ENCODE data around the gene PGBD5.

Gene PGBD5

GRCh38 chr1:230301822-230302221, 124.3 kb downstream of the PGBD5 start:
- H3K36me3 ChIP-seq (ENCODE audit: control insufficient read depth in 5 of 5, insufficient read depth in 5 of 5, low read length in 5 of 5): no peaks in the 10 kb centered on the region
- H3K4me1 ChIP-seq (ENCODE audit: control insufficient read depth in 5 of 5, insufficient read depth in 5 of 5, low read length in 5 of 5): peaks cover 0 to 16% (median 8%) of the 10 kb centered on the region in 5 donors
- H3K4me3 ChIP-seq (ENCODE audit: low read depth in 1 of 5, low read length in 5 of 5): no peak overlapping the region
- H3K27me3 ChIP-seq (ENCODE audit: control insufficient read depth in 5 of 5, insufficient read depth in 4 of 5, low read length in 5 of 5): no peaks in the 10 kb centered on the region
- no peak overlapping the region for H3K9ac ChIP-seq (ENCODE audit: low read length in 5 of 5)
- no peaks in the 10 kb centered on the region for H3K9me3 ChIP-seq (ENCODE audit: control insufficient read depth in 5 of 5, low read length in 5 of 5)
- no peak overlapping the region for H3K27ac ChIP-seq (ENCODE audit: low read depth, low read length)

GRCh38 chr1:230301322-230301721, 124.8 kb downstream of the PGBD5 start:
- peaks cover 0 to 16% (median 8%) of the 10 kb centered on the region in 5 donors for H3K4me1 ChIP-seq (ENCODE audit: control insufficient read depth in 5 of 5, insufficient read depth in 5 of 5, low read length in 5 of 5)
- no peak overlapping the region for H3K27ac ChIP-seq (ENCODE audit: low read depth, low read length)
- no peak overlapping the region for H3K4me3 ChIP-seq (ENCODE audit: low read depth in 1 of 5, low read length in 5 of 5)
- no peaks in the 10 kb centered on the region for H3K9me3 ChIP-seq (ENCODE audit: control insufficient read depth in 5 of 5, low read length in 5 of 5)
- H3K36me3 ChIP-seq (ENCODE audit: control insufficient read depth in 5 of 5, insufficient read depth in 5 of 5, low read length in 5 of 5): no peaks in the 10 kb centered on the region
- no peak overlapping the region for H3K9ac ChIP-seq (ENCODE audit: low read length in 5 of 5)
- no peaks in the 10 kb centered on the region for H3K27me3 ChIP-seq (ENCODE audit: control insufficient read depth in 5 of 5, insufficient read depth in 4 of 5, low read length in 5 of 5)

GRCh38 chr1:230300322-230301301, 125.5 kb downstream of the PGBD5 start:
- Histone ChIP-seq H3K27me3 (ENCODE audit: control insufficient read depth in 5 of 5, insufficient read depth in 4 of 5, low read length in 5 of 5) (no peaks in the 10 kb centered on the region), H3K4me3 (ENCODE audit: low read depth in 1 of 5, low read length in 5 of 5) (no peak overlapping the region), H3K9ac (ENCODE audit: low read length in 5 of 5) (no peak overlapping the region), H3K9me3 (ENCODE audit: control insufficient read depth in 5 of 5, low read length in 5 of 5) (no peaks in the 10 kb centered on the region), H3K36me3 (ENCODE audit: control insufficient read depth in 5 of 5, insufficient read depth in 5 of 5, low read length in 5 of 5) (no peaks in the 10 kb centered on the region), H3K27ac (ENCODE audit: low read depth, low read length) (no peak overlapping the region), H3K4me1 (ENCODE audit: control insufficient read depth in 5 of 5, insufficient read depth in 5 of 5, low read length in 5 of 5) (peaks cover 0 to 16% (median 8%) of the 10 kb centered on the region in 5 donors)

- Histone ChIP-seq H3K4me1 (ENCODE audit: control insufficient read depth in 5 of 5, insufficient read depth in 5 of 5, low read length in 5 of 5) (peaks cover 0 to 16% (median 8%) of the 10 kb centered on the region in 5 donors), H3K36me3 (ENCODE audit: control insufficient read depth in 5 of 5, insufficient read depth in 5 of 5, low read length in 5 of 5) (no peaks in the 10 kb centered on the region), H3K9me3 (ENCODE audit: control insufficient read depth in 5 of 5, low read length in 5 of 5) (no peaks in the 10 kb centered on the region), H3K4me3 (ENCODE audit: low read depth in 1 of 5, low read length in 5 of 5) (no peak overlapping the region), H3K27me3 (ENCODE audit: control insufficient read depth in 5 of 5, insufficient read depth in 4 of 5, low read length in 5 of 5) (no peaks in the 10 kb centered on the region), H3K27ac (ENCODE audit: low read depth, low read length) (no peak overlapping the region), H3K9ac (ENCODE audit: low read length in 5 of 5) (no peak overlapping the region)
Measured at GRCh38 chr1:230299191-230300006, 126.7 kb downstream of the PGBD5 start.

GRCh38 chr1:230295367-230295766, 130.8 kb downstream of the PGBD5 start:
- Histone ChIP-seq H3K27ac (ENCODE audit: low read depth, low read length) (no peak overlapping the region), H3K4me3 (ENCODE audit: low read depth in 1 of 5, low read length in 5 of 5) (no peak overlapping the region), H3K9me3 (ENCODE audit: control insufficient read depth in 5 of 5, low read length in 5 of 5) (no peaks in the 10 kb centered on the region), H3K27me3 (ENCODE audit: control insufficient read depth in 5 of 5, insufficient read depth in 4 of 5, low read length in 5 of 5) (peaks cover 0 to 16% (median 3%) of the 10 kb centered on the region in 5 donors), H3K36me3 (ENCODE audit: control insufficient read depth in 5 of 5, insufficient read depth in 5 of 5, low read length in 5 of 5) (no peaks in the 10 kb centered on the region), H3K4me1 (ENCODE audit: control insufficient read depth in 5 of 5, insufficient read depth in 5 of 5, low read length in 5 of 5) (peaks cover 0 to 10% (median 0%) of the 10 kb centered on the region in 5 donors), H3K9ac (ENCODE audit: low read length in 5 of 5) (no peak overlapping the region)

GRCh38 chr1:230293390-230293700, 132.8 kb downstream of the PGBD5 start:
- H3K27ac ChIP-seq (ENCODE audit: low read depth, low read length): no peak overlapping the region
- H3K4me3 ChIP-seq (ENCODE audit: low read depth in 1 of 5, low read length in 5 of 5): no peak overlapping the region
- H3K36me3 ChIP-seq (ENCODE audit: control insufficient read depth in 5 of 5, insufficient read depth in 5 of 5, low read length in 5 of 5): no peaks in the 10 kb centered on the region
- peaks cover 0 to 23% (median 11%) of the 10 kb centered on the region in 5 donors for H3K27me3 ChIP-seq (ENCODE audit: control insufficient read depth in 5 of 5, insufficient read depth in 4 of 5, low read length in 5 of 5)
- no peaks in the 10 kb centered on the region for H3K9me3 ChIP-seq (ENCODE audit: control insufficient read depth in 5 of 5, low read length in 5 of 5)
- peaks cover 0 to 4% (median 0%) of the 10 kb centered on the region in 5 donors for H3K4me1 ChIP-seq (ENCODE audit: control insufficient read depth in 5 of 5, insufficient read depth in 5 of 5, low read length in 5 of 5)
- no peak overlapping the region for H3K9ac ChIP-seq (ENCODE audit: low read length in 5 of 5)

GRCh38 chr1:230292689-230293389, 133.3 kb downstream of the PGBD5 start:
- H3K27ac ChIP-seq (ENCODE audit: low read depth, low read length): no peak overlapping the region
- no peaks in the 10 kb centered on the region for H3K36me3 ChIP-seq (ENCODE audit: control insufficient read depth in 5 of 5, insufficient read depth in 5 of 5, low read length in 5 of 5)
- no peak overlapping the region for H3K4me3 ChIP-seq (ENCODE audit: low read depth in 1 of 5, low read length in 5 of 5)
- H3K9ac ChIP-seq (ENCODE audit: low read length in 5 of 5): no peak overlapping the region
- peaks cover 1 to 27% (median 11%) of the 10 kb centered on the region in 5 donors for H3K27me3 ChIP-seq (ENCODE audit: control insufficient read depth in 5 of 5, insufficient read depth in 4 of 5, low read length in 5 of 5)
- no peaks in the 10 kb centered on the region for H3K9me3 ChIP-seq (ENCODE audit: control insufficient read depth in 5 of 5, low read length in 5 of 5)
- H3K4me1 ChIP-seq (ENCODE audit: control insufficient read depth in 5 of 5, insufficient read depth in 5 of 5, low read length in 5 of 5): peaks cover 0 to 4% (median 0%) of the 10 kb centered on the region in 5 donors

GRCh38 chr1:230291731-230292620, 134.2 kb downstream of the PGBD5 start:
- no peak overlapping the region for H3K4me3 ChIP-seq (ENCODE audit: low read depth in 1 of 5, low read length in 5 of 5)
- H3K27me3 ChIP-seq (ENCODE audit: control insufficient read depth in 5 of 5, insufficient read depth in 4 of 5, low read length in 5 of 5): peaks cover 2 to 35% (median 15%) of the 10 kb centered on the region in 5 donors
- no peaks in the 10 kb centered on the region for H3K36me3 ChIP-seq (ENCODE audit: control insufficient read depth in 5 of 5, insufficient read depth in 5 of 5, low read length in 5 of 5)
- H3K27ac ChIP-seq (ENCODE audit: low read depth, low read length): no peak overlapping the region
- no peaks in the 10 kb centered on the region for H3K9me3 ChIP-seq (ENCODE audit: control insufficient read depth in 5 of 5, low read length in 5 of 5)
- no peak overlapping the region for H3K9ac ChIP-seq (ENCODE audit: low read length in 5 of 5)
- H3K4me1 ChIP-seq (ENCODE audit: control insufficient read depth in 5 of 5, insufficient read depth in 5 of 5, low read length in 5 of 5): peaks cover 0 to 4% (median 0%) of the 10 kb centered on the region in 5 donors

GRCh38 chr1:230289350-230289644, 136.8 kb downstream of the PGBD5 start:
- no peak overlapping the region for H3K9ac ChIP-seq (ENCODE audit: low read length in 5 of 5)
- H3K4me1 ChIP-seq (ENCODE audit: control insufficient read depth in 5 of 5, insufficient read depth in 5 of 5, low read length in 5 of 5): peaks cover 0 to 4% (median 0%) of the 10 kb centered on the region in 5 donors
- no peaks in the 10 kb centered on the region for H3K9me3 ChIP-seq (ENCODE audit: control insufficient read depth in 5 of 5, low read length in 5 of 5)
- H3K4me3 ChIP-seq (ENCODE audit: low read depth in 1 of 5, low read length in 5 of 5): no peak overlapping the region
- no peaks in the 10 kb centered on the region for H3K36me3 ChIP-seq (ENCODE audit: control insufficient read depth in 5 of 5, insufficient read depth in 5 of 5, low read length in 5 of 5)
- no peak overlapping the region for H3K27ac ChIP-seq (ENCODE audit: low read depth, low read length)
- H3K27me3 ChIP-seq (ENCODE audit: control insufficient read depth in 5 of 5, insufficient read depth in 4 of 5, low read length in 5 of 5): peaks cover 2 to 38% (median 17%) of the 10 kb centered on the region in 5 donors

Data from subcutaneous abdominal adipose tissue (tissue), 5 donors.